ENCODE results near the gene ITGA5. TPM values are rescaled to one million over a fixed set of nuclear protein-coding genes. Genes with fewer than 3 reads are reported as not detected.

Gene ITGA5
- total RNA-seq, 2 donors from 2014 or later: 7.8 to 120 TPM

DNA sequence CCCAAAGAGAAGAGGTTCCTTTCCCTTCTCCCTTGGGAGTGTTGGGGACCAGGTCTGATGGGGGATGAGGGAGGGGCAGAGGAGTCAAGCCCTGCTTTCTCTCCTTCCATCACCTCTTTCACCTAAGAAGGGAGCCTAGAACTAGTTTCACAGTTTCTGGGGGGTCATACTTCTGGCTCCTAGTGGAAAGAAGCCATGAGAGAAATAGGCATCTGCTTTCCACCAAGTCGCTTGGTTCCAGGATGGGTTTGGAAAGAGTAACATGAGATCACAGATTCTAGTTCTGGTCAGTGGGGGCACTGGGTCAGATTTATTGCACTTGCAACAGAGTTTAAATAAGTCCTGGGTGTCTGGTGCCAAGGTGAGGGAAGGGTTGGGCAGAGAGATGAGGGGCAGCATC lies 24.1 kb downstream of the ITGA5 start:
- Histone ChIP-seq H3K4me3 (no peak overlapping the region), H3K27ac (no peak overlapping the region), H3K9ac (ENCODE audit: low read depth in 2 of 2, low read length in 2 of 2) (no peak overlapping the region), H3K9me3 (no peaks in the 10 kb centered on the region), H3K27me3 (no peaks in the 10 kb centered on the region), H3K4me1 (no peaks in the 10 kb centered on the region), H3K36me3 (no peaks in the 10 kb centered on the region)
- intact Hi-C loops (cut with DNase I): no loop called here
- no peak for DNase-seq
- TF ChIP-seq, protein P1, sequence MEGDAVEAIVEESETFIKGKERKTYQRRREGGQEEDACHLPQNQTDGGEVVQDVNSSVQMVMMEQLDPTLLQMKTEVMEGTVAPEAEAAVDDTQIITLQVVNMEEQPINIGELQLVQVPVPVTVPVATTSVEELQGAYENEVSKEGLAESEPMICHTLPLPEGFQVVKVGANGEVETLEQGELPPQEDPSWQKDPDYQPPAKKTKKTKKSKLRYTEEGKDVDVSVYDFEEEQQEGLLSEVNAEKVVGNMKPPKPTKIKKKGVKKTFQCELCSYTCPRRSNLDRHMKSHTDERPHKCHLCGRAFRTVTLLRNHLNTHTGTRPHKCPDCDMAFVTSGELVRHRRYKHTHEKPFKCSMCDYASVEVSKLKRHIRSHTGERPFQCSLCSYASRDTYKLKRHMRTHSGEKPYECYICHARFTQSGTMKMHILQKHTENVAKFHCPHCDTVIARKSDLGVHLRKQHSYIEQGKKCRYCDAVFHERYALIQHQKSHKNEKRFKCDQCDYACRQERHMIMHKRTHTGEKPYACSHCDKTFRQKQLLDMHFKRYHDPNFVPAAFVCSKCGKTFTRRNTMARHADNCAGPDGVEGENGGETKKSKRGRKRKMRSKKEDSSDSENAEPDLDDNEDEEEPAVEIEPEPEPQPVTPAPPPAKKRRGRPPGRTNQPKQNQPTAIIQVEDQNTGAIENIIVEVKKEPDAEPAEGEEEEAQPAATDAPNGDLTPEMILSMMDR (IDR thresholded peaks at IDR 0.05): no peak

DNA sequence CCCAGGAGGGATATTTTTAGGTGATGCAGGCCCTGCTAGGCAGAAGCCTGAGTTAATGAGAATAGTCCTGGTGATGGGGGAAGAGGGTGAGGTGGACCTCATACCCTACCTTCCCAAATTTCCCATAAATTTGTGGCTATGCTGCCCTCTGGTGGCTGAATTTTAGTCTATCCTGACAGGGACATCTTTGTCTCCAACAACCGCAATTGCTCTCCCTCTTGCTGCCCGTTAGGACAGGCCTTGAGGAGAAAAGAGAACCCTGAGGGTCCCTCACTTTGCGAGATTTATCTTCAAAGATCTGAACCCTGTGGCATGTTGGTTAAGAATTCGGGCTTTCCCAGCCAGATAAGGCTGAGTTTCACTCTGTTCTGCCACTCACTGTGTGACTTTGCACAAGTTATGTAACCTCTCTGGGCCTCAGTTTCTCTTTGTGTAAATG lies 24.8 kb downstream of the ITGA5 start:
- peak; percentile 76 for DNase-seq
- H3K4me3 ChIP-seq: no peak overlapping the region
- no peaks in the 10 kb centered on the region for H3K27me3 ChIP-seq
- H3K9ac ChIP-seq (ENCODE audit: low read depth in 2 of 2, low read length in 2 of 2): no peak overlapping the region
- intact Hi-C loops (cut with DNase I): no loop called here
- no peaks in the 10 kb centered on the region for H3K36me3 ChIP-seq
- no peaks in the 10 kb centered on the region for H3K9me3 ChIP-seq
- TF ChIP-seq, protein P1 (IDR thresholded peaks at IDR 0.05): peak; percentile 56
- no peak overlapping the region for H3K27ac ChIP-seq
- no peaks in the 10 kb centered on the region for H3K4me1 ChIP-seq

DNA sequence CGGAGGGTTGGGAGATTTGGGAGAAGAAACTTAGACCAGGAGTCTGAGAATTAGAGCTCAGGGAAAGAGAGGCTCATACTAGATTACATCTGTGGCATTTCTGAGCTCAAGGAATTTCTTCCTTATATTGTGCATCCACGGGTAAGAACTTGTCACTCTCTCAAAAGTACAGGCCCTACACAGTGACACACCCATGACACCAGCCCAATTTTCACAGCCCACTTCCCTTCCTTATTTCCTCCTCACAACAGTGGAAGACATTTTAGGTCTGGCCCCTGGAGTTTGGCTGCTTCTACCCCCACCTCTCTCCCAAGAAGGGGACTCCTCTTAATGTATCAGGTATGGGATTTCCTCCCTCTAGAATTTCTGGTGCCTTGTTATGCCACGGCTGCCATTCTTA lies 25.3 kb downstream of the ITGA5 start:
- no peaks in the 10 kb centered on the region for H3K4me1 ChIP-seq

DNA sequence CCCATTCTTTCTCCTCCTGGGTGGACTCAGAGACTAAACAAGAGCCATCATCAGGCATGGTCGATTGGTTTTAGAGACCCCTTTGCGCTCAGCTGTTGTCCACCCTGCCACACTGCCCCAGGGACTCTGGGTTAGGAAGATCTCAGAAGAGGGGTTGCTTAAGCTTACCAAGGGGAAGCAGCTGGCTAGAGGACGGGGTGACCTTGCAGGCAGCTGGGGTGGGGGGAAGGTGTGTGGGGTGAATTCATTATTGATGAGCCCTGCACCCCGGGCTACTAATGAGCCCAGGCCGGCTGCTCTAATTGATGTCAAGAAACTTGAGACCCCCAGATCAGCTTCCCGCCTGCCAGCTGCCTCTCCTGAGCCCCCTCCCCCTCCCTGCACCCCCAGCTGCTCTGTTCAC lies 25.9 kb downstream of the ITGA5 start:
- no peak overlapping the region for H3K9ac ChIP-seq (ENCODE audit: low read depth in 2 of 2, low read length in 2 of 2)

More for the DNA sequence above, 25.3 kb downstream of the ITGA5 start:
- intact Hi-C loops (cut with DNase I): no loop called here
- TF ChIP-seq, protein P1 (IDR thresholded peaks at IDR 0.05): no peak
- no peak overlapping the region for H3K27ac ChIP-seq
- H3K27me3 ChIP-seq: no peaks in the 10 kb centered on the region
- no peak for DNase-seq
- no peaks in the 10 kb centered on the region for H3K36me3 ChIP-seq
- no peak overlapping the region for H3K9ac ChIP-seq (ENCODE audit: low read depth in 2 of 2, low read length in 2 of 2)
- H3K9me3 ChIP-seq: no peaks in the 10 kb centered on the region
- H3K4me3 ChIP-seq: no peak overlapping the region

DNA sequence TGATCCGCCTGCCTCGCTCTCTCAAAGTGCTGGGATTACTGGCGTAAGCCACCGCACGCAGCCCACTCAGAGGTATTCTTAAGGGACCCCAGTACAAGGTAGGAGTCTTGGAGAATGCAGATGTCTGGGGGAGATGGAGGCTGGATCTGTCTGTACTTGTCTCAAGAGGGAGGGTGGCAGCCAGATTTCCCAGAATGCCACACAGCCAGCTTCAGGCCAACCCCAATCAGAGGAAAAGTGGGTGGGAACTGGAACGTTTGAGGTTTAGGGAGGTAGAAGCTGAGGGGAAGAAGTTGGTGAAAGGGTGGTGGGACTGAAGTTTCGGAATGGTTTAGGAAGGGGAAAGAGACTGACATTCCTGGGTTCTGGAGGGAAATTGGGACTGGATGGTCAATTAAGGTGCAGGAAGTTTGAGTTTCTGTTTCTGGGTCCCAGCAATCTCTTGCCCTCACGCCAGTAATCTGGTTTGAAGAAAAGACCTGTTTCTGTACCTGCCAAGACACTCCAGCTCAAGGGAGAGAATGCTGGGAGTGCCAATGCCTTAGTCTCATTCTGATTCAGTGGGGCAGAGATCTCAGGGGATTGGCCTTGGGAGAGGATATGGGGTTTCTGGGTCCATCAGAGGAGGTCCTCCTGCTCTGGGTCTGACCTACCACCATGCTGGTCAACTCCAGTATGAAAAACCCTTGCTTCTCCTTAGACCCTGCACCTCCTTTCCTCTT lies 26.4 kb downstream of the ITGA5 start:
- H3K27ac ChIP-seq: no peak overlapping the region

More for the DNA sequence above, 25.9 kb downstream of the ITGA5 start:
- Histone ChIP-seq H3K27me3 (no peaks in the 10 kb centered on the region), H3K36me3 (no peaks in the 10 kb centered on the region), H3K9me3 (no peaks in the 10 kb centered on the region), H3K4me3 (no peak overlapping the region), H3K27ac (no peak overlapping the region), H3K4me1 (no peaks in the 10 kb centered on the region)
- TF ChIP-seq, protein P1 (IDR thresholded peaks at IDR 0.05): no peak
- intact Hi-C loops (cut with DNase I): no loop called here
- no peak for DNase-seq

More for the DNA sequence above, 26.4 kb downstream of the ITGA5 start:
- intact Hi-C loops (cut with DNase I): no loop called here
- no peak overlapping the region for H3K4me3 ChIP-seq
- TF ChIP-seq, protein P1 (IDR thresholded peaks at IDR 0.05): no peak
- H3K9ac ChIP-seq (ENCODE audit: low read depth in 2 of 2, low read length in 2 of 2): no peak overlapping the region
- no peak for DNase-seq
- no peaks in the 10 kb centered on the region for H3K4me1 ChIP-seq
- no peaks in the 10 kb centered on the region for H3K27me3 ChIP-seq
- no peaks in the 10 kb centered on the region for H3K9me3 ChIP-seq
- no peaks in the 10 kb centered on the region for H3K36me3 ChIP-seq
